HG02938 (cell line): ENCODE data around the gene ARFGAP1.
"Not testable (repeated sequence)": the region's sequence is repeated elsewhere in the genome, so short reads cannot be mapped to it uniquely, and the experiment has no call there.

ENCODE experiments used
- ATAC-seq: cut with Tn5 transposase; IDR thresholded peaks from one replicate; pipeline ENCODE4 v1.9.1; 2021; ENCODE audit warnings: mild to moderate bottlenecking, moderate library complexity; ENCODE audit not compliant: unreplicated experiment

Gene ARFGAP1

DNA sequence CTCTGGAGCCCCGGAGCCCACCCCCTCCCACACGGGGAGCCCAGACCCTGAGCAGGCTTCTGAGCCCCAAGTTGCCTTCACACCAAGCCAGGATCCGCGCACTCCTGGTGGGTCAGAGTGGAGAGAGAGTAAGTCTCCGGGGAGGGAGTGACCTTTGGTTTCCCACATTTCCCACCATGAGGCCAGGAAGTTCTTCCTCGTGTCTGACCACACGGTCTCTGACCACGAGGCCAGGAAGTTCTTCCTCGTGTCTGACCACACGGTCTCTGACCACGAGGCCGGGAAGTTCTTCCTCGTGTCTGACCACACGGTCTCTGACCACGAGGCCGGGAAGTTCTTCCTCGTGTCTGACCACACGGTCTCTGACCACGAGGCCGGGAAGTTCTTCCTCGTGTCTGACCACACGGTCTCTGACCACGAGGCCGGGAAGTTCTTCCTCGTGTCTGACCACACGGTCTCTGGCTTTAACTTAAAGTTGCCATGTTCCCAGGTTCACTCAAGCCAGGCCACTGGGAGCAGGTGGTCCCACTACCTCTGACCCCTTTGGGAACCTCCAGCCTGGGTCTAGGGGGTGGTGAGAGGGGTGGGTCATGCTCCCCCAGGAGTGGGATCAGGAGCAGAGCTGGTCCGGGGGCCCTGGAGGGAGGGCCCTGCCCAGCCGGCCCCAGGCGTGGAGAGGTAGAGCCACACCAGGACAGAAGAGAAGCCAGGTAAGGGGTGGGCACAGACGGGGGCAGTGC, 33.5 kb downstream of the ARFGAP1 start:
- ATAC-seq: not testable (repeated sequence)

DNA sequence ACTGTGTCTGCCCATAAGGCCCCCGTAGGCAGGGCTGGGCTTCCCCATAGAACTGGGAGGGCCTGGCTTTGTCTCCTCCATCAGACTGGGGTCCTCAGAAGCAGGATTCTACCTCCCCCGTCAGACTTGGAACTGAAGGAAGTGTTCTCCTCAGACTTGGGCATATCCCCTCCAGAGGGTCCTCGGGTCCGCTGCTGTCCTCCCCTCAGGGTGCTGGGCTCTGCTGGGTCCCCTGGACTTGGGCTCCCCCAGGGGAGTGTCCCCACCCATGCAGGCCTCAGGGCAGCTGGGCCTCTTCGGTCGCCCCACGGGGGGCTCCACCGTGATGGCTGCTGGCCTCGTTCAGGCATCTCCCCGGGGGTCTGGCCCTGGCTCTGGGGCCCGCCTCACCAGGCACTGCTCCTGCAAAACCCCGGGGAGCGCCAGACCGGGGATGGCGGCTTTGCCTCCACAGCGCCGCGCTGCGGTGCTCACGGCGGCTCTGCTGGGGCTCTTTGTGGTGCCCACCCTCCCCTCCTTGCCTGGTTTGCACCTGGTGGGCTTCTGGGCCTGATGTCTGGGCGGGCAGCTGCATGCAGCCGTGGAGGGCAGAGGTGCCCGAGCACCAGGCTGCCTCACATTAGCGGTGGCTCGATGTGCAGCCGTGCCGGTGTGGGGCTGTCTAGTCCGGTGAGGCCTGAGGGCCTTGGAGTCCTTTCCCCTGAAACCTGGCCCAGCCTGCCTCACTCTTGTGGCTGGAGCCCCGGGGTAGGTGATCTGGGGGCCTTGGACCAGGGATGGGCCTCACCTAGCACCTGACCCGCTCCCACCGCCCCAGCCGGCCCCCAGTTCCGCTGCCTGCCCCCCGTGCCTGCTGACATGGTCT, 34.3 kb downstream of the ARFGAP1 start:
- ATAC-seq: no peak

DNA sequence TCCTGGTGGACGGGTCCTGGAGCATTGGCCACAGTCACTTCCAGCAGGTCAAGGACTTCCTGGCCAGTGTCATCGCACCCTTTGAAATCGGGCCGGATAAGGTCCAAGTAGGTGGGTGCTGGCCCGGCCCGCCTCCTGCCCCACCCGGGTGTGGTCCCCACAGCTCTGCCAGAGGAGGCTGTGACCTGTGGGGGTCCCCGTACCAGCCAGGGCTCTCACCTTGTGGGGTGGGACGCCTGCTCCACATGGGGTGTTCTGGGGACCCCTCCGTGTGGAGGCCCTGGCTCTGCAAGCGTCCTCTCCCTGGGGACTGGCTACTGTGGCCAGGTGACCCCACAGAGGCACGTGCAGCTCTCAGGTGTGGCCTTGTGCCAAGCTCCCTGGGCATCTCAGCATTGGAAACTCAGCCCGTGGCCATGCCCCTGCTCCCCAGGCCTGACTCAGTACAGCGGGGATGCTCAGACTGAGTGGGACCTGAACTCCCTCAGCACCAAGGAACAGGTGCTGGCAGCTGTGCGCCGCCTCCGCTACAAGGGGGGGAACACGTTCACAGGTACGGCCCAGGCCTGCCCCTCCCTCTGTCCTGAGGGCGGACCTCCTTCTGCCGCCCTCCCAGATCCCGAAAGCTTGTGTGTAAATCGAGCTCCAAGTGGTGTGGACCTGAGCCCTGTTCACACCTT, 35.1 kb downstream of the ARFGAP1 start:
- no peak for ATAC-seq

DNA sequence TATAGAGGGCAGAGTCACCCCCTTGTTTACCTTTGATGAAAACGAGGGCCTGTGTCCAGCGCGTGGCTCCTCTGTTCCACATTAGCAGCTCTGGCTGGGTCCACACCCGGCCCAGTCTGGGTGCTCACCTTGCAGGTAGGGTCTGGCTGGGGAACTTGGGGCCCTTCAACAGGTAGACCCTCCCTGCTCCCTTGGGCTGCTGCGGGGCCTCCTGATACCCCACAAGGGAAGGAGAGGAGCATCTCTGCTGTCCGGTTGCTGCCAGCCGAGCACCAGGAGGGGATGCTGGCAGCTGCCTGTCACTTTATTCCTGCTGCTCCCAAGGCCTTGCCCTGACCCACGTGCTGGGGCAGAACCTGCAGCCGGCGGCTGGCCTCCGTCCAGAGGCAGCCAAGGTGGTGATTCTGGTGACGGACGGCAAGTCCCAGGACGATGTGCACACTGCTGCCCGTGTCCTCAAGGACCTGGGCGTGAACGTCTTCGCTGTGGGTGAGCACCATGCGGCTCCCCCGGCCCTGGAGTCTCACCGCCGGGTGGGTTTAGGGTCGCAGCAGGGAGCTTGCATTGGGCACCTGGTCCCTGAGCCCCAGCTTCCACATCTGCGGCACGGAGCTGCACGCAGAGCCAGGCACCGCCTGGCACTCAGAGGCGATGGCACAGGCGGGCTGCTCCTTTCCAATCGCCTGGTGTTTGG, 35.8 kb downstream of the ARFGAP1 start:
- no peak for ATAC-seq

DNA sequence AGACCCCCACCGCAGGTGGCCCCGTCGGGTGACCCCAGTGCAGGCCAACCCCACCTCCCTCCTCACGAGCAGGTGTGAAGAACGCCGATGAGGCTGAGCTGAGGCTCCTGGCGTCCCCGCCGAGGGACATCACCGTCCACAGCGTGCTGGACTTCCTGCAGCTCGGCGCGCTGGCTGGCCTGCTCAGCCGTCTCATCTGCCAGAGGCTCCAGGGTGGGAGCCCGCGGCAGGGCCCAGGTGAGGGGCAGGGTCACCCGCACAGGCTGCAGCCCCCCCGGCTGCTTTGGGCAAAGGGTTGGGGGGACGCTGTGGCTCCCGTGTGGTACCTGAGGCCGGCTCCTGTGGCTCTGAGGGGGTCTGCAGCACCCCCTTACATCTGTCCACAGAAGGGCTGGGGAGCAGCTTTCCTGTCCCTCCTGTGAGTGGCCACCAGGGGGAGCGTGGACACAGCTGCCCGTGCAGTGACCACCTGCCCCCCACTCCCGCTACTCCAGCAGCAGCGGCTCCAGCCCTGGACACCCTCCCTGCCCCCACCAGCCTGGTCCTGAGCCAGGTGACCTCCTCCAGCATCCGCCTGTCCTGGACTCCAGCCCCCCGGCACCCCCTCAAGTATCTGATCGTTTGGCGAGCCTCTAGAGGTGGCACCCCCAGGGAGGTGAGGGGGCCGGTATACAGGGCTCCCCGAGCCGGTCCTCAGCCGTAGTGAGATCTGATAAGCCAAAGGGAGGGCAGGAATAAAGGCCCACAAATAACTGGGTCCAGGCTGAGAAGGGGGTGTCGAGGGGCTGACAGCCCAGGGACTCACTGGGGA, 36.9 kb downstream of the ARFGAP1 start:
- no peak for ATAC-seq

DNA sequence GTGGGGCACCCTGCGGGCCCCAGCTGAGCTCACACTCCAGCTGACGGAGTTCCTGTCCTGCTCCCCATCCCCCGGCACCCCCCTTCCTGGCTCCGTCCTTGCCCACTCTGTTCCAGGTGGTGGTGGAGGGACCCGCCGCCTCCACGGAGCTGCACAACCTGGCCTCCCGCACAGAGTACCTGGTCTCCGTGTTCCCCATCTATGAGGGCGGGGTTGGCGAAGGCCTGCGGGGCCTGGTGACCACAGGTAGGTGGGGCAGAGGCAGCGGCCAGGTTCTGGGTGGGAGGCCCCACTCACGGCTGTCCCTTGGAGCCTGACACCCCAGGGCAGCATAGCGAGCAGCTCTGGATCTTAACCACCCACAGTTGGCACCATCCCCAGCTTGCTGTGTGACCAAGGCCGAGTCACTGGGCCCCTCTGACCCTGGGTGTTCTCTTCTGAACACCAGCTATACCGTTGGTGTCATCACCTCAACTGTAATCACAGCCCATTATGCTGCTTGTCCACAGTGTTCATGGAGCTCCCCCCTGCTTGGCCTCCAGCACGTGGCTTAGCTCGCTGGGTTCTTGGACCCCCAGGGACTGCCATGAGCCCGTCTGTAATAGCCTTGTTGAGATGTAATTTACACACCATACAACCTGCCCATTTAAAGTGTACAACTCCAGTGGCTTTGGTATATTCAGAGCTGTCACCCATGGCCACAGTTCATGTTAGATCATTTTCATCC, 37.8 kb downstream of the ARFGAP1 start:
- ATAC-seq: no peak

DNA sequence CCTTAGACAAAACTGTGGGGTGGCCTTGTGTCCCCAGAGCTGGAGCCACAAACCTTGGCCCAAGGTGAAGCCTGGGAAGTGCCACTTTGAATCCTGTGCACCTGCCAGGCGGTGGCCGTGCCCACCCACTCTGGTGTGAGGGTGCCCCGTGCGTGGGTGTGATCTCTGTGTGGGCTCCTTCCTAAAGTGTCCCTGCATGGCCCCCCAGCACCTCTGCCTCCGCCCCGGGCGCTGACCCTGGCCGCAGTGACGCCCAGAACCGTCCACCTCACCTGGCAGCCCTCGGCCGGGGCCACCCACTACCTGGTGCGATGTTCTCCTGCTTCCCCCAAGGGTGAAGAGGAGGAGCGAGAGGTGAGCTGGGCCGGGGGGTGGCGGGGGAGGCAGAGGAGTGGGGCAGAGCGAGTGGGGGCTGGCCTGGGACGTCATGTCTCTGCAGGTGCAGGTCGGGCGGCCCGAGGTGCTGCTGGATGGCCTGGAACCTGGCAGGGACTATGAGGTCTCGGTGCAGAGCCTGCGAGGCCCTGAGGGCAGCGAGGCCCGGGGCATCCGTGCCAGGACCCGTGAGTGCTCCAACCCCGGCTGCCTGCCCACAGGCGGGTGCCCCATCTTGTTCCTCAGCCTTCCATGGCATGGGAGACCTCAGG, 38.7 kb downstream of the ARFGAP1 start:
- ATAC-seq: no peak

DNA sequence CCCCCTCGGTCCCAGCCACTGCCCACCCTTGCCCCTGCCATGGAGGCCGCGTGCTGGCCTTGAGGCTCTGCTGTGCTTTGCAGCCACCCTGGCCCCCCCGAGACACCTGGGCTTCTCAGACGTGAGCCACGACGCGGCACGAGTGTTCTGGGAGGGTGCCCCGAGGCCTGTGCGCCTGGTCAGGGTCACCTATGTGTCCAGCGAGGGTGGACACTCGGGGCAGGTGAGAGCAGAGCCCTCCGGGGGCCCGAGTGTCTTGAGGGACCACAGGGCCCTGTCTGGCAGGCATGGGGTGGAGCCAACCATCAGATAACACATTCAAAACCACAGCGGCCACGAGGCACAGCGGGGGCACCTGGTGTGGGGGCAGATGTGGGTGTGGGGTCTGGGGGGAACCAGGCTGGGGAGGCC, 39.2 kb downstream of the ARFGAP1 start:
- ATAC-seq: no peak

GRCh38 chr20:63312273-63312672, 39.7 kb downstream of the ARFGAP1 start:
- ATAC-seq: no peak

GRCh38 chr20:63312690-63313348, 40.2 kb downstream of the ARFGAP1 start:
- ATAC-seq: no peak

DNA sequence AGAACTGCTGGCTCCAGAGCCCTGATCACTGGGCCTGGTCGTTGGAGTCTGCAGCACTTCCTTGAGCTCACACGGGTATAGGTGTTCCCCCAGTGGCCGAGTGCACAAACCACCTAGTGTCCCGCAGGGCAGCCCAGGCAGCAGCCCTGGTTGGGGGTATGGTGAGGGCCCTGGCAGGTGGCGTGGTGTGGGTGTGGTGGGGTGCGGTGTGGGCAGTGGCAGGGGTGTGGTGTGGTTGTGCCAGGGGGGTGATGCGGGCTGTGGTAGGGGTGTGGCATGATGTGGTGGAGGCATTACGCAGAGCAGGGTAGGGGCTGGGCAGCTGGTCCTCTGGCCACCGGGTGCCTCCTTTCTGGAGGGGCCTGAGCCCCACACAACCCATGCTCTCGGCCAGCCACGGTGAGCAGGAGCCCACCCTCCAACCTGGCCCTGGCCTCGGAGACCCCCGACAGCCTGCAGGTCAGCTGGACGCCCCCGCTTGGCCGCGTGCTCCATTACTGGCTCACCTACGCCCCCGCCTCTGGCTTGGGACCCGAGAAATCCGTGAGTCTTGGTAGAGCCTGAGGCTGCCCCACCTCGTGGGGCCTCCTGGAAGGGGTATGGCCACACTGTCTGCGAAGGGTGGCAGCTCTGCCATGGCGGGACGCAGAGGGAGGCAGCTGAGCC, 40.9 kb downstream of the ARFGAP1 start:
- ATAC-seq: no peak

GRCh38 chr20:63314015-63314471, 41.4 kb downstream of the ARFGAP1 start:
- ATAC-seq: no peak

DNA sequence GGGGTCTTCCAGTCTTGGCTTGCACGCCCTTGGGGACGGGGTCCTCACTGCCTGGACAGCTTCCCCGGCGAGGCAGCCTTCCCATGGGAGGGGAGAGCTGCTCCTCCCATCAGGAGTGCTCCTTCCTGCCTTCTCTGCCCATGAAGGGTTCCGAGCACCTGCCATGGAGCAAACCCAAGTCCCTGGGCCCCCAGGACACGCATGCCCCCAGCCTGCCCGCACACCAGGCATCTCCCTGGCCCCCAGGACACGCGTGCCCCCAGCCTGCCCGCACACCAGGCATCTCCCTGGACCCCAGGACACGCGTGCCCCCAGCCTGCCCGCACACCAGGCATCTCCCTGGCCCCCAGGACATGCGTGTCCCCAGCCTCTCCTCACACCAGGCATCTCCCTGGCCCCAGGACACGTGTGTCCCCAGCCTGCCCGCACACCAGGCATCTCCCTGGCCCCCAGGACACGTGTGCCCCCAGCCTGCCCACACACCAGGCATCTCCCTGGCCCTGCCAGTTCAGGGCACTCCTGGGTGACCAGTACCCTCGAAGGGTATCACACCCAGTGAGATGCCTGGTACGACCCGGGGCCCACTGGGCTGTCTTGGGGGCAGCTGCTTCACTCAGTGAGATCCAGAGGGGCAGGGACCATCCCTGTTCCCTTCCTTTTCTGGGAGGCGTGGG, 42.1 kb downstream of the ARFGAP1 start:
- ATAC-seq: no peak

GRCh38 chr20:63315240-63315689, 42.7 kb downstream of the ARFGAP1 start:
- no peak for ATAC-seq

- ATAC-seq: no peak
Observed at GRCh38 chr20:63315731-63316491, 43.3 kb downstream of the ARFGAP1 start.

DNA sequence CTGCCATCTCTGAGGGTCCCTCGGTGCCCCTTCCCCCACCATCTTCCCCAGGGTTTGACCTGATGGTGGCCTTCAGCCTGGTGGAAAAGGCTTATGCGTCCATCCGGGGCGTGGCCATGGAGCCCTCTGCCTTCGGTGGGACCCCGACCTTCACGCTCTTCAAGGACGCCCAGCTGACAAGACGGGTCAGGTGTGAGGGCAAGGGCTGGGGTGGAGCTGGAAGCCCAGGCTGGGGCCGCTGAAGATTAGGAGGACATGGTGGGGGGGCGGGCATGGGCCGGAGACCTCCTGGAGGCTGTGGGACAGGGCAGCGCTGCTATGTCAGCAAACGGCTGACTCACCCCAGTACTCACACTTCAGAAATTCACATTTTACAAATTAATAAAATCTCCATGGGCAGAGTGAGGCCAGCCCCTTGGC, 43.9 kb downstream of the ARFGAP1 start:
- ATAC-seq: no peak
